A172 (cell line): Measurements from ENCODE around the gene MYO3A. TPM values are rescaled to one million over a fixed set of nuclear protein-coding genes. Genes with fewer than 3 reads are reported as not detected.

ENCODE experiments used
- DNase-seq: peaks from one replicate; pipeline ENCODE4 v3.0.0-alpha.2; 2015; ENCODE audit warnings: low spot score
- total RNA-seq: library from RNA; depleted of rRNA; stranded (reverse); fragments of >200 nt; shearing (Covaris generic); gene quantifications from 2 replicates; pipeline ENCODE4 v1.2.3, GENCODE V29; 2014

Gene MYO3A
- total RNA-seq, 1 experiment from 2014 or later: not detected

- DNase-seq: no peak
These were observed 280.0 kb downstream of the MYO3A start for GRCh38 chr10:26214004-26214403.

DNA sequence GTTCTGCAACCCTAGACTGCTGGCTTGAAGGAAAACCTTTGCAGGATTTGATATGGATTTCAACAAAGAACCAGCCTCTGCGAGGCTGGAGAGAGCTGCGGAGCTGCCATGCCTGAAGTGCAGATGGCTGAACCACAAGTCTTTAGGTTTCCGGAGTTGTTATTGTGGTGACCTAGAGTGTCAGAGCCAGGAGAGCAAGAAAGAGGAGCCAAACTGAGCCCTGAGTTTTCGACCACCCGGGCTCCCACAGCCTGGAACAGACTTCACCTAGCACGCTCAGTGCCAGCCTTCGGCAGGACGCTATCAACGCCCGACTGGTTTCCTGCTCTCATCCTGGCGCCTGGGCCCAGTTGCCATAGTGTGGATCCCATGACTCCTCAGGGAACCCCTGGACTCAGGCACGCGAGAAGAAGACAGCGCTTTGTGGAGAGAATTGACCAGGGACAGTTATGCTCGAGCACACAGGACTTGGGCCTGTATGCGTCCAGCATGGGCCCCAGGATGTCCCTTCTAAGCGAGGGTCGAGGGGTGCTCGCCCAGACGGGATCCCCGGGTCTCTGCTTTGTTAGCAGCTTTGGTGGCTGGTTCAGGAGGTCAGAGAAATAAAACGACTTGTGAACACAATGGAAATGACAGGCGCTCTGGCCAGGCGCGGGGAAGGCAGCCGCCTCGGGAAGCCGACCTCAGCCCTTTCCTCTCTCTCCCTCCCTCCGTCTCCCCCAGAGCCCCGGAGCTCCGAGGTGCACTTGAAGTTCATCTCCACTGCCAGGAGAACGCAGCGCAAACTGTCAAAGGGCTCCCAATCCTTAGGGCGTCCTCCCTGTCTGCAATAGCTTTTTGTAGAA, 280.7 kb downstream of the MYO3A start:
- DNase-seq: no peak

DNA sequence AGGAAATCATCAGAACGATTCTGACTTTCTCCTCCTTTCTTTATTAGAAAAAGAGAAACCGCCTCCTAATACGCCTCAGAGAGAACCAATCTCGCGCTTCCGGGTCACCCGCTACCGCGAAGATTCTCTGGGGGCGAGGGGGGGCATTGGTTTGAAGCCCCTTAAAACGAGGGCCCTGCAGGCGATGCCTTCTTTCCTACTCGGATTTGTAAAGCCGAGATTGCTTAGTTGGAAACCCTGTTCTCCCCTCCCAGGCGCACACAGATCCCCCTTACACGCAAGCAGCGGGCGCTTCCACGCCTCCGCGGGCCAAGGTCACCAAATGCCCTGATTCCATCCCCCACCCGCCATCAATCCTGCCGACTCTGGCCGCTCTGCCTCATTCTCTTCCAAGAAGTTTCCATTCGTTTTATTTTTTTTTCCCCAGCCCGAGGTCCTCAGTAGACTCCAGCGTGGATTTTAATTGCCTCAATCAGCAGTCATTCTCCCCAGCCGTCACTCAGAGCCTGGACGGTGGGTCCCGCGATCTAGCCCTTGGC, 281.4 kb downstream of the MYO3A start:
- no peak for DNase-seq

DNA sequence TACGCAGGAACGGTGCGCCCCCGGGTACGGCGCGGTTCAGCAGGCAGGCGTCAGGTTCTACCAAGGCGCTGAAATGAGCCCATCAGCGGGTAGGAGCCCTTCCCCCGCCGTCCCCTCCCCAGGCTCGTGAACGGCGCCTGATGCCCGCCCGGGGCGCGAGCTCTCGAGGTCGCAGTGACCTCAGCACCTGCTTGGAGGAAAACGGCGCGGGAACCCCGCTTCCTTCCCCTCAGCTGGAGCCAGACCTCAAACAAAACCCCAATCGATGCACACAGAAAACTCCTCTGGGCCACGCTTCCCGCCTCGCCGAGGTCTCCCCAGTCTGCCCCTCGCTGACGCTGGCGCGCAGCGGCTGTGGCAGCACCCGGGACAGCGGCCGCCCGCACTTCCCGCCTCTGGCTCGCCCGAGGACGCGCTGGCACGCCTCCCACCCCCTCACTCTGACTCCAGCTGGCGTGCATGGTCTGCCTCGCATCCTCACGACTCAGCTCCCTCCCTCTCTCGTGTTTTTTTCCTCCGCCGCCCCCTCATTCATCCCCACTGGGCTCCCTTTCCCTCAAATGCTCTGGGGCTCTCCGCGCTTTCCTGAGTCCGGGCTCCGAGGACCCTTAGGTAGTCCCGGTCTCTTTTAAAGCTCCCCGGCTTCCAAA, 282.0 kb downstream of the MYO3A start:
- DNase-seq: no peak

DNA sequence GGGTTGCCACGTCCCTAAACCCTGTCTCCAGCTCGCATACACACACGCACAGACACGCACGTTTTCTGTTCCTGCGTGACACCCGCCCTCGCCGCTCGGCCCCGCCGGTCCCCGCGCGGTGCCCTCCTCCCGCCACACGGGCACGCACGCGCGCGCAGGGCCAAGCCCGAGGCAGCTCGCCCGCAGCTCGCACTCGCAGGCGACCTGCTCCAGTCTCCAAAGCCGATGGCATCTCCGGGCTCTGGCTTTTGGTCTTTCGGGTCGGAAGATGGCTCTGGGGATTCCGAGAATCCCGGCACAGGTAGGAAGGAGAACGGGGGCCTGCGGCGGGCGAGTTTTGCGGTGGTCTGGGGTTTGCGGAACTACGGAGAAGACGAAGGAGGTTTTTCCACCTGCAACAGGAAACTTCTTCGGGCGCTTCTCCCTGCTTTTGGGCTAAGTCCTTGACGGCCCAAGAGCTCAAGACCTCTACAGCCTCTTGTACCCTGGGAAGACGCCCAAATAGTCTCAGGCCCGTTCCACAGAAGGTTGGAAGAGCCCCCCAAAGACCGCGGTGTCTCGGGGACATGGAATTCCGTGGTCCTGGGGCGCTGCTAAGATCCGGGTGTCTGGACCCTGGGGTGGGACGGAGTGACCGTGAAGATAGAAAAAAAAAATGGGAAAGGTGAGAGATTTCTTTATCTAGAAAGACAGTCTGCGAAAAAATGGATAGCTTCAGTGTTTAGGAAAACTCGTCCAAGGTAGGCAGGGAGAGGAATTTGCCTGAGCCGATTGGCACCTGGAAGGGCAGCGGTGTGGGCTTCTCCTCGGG, 282.8 kb downstream of the MYO3A start, which contains the start of gene GAD2:
TSS of gene GAD2 (plus strand) at position 190 of the 811 bp plus-strand sequence. CDS start at position 226, 36 bp downstream.
- no peak for DNase-seq

DNA sequence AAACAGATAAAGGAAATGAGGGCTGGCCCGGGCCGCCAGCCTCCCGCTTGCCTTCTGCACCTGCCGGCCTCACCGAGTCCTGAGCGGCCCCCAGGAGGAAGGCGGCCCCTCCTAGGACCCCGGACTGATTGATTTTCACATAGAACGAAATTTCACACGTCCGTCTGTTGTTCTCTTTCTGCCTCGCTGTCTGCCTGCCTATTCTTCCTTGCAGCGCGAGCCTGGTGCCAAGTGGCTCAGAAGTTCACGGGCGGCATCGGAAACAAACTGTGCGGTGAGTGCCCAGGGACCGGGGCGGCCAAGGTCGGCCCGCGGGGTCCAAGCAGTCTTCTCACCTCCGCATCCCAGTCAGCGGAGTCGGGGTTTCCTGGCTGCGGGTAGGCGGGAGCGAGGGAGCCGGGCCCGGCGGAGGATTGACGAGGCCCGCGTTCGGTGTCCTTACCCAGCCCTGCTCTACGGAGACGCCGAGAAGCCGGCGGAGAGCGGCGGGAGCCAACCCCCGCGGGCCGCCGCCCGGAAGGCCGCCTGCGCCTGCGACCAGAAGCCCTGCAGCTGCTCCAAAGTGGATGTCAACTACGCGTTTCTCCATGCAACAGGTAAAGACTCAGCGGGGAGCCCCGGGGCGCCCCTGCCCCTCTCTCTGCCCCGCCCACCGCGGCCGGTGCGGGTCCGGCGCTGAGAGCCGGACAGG, 283.5 kb downstream of the MYO3A start:
- no peak for DNase-seq

DNA sequence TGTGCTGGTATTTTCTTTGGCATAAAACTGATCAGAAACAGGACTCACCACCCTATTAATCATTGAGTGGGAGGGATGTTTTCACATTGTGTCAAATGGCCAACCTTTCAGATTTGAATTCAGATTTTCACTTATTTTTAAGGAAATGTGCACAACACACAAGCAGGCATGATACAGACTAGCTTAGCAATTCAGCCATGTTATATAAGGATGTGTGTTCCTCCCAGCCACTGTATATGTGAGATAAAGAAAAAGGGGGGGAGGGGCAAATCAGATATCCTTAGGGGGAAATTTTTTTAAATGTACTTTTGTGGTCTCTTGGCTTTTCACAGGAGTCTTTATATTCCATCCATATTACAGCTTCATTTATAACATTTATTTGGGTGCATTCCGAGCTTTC, 285.6 kb downstream of the MYO3A start:
- no peak for DNase-seq

DNA sequence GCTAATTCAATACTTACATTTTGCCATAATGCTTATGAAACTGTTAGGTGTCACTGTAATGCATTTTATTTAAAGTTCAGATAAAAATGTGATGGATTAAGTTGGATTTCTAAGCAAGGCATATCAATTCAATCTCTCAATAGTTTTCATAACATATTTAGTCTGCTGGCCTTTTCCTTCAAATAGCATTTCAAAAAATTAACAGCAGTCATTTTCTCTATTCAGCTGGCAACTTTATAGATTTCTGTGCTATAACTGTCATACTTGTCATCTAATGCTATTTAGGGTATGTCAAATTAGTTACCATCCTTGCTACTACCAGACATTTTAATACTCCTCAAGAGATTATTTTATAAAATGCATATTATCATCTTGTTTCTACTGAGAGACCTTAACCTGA, 286.9 kb downstream of the MYO3A start:
- DNase-seq: no peak

- DNase-seq: no peak
These were observed 287.5 kb downstream of the MYO3A start for GRCh38 chr10:26221541-26221940.

DNA sequence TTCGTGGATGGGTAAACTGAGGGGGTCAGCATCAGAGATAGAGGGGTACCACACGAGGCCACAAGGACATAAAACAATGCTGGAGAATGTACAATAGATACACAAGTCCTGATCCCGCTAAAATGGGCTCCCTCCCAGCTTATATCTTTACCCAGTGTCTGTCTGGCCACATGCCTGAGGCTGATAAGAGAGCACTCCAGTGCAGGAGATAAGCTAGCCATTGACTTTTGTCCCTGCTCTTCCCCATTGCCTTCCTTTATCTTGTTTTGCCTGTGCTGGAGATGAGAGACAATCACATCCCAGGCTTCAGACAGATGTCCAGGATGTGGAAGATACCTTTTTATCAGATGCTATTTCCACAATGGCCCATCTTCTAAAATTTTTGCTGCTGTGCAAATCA, 288.5 kb downstream of the MYO3A start:
- DNase-seq: no peak

- DNase-seq: no peak
These were observed 291.3 kb downstream of the MYO3A start for GRCh38 chr10:26225322-26225721.

GRCh38 chr10:26227786-26228185, 293.8 kb downstream of the MYO3A start:
- no peak for DNase-seq

GRCh38 chr10:26232174-26232573, 298.1 kb downstream of the MYO3A start:
- DNase-seq: no peak

DNA sequence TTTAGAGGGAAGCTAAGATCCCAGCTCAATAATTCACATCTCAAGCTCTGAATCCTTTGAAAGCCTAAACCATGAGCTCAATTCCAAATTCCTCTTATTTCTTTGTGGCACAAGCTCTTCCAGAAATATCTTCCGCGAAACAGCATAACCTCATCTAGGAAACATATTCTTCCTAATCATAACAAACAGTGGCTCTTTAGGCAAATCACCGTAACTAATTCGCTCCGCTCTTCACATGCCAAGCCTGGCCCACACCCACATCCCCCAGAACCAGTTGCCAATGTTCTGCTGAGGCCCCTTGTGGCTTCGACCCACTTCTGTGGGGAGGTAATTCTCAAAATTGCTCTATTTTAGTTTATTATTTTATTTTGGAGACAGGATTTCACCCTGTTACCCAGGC, 301.7 kb downstream of the MYO3A start:
- no peak for DNase-seq

- DNase-seq: no peak
These were observed 304.3 kb downstream of the MYO3A start for GRCh38 chr10:26238378-26238777.

GRCh38 chr10:26242706-26243350, 308.8 kb downstream of the MYO3A start:
- DNase-seq: no peak

GRCh38 chr10:26243351-26243720, 309.3 kb downstream of the MYO3A start:
- DNase-seq: no peak

DNA sequence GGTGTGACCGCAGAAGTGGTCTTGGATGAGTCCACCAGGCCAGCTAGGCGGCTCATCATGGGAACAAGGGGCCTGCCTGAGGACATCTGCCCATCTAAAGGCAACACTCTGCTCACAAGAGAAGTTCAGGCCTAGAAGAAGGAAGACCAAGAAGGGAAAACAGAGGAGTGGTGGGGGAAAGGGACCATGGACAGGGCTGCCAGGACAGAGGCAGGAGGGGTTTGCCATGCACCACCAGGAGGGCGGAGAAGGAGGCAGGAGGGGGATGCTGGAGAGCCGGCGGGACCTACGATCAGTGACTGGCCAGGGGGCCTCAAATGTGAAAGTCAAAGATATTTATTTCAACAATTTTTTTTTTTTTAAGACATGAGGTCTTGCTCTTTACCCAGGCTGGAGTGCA, 315.7 kb downstream of the MYO3A start:
- no peak for DNase-seq

DNA sequence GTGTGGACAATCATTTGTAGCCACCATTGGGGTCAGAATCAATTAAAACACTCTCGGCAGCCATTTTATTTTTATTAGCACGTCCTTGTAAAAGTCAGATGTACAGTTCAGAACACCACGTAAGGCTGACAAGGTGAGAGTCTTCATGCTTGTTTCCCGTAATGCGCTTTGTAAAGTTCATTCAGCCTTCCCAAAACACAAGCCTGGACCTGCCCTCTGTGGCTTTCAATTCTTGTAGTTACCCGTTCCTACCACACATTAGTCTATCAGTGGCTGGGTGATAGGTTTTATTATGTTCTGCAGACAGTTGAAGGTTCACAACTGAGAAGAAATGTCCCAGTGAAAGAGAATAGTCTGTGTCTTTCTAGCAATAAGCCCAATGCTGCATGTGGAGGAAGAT, 317.9 kb downstream of the MYO3A start:
- no peak for DNase-seq

GRCh38 chr10:26254616-26255015, 320.6 kb downstream of the MYO3A start:
- DNase-seq: no peak

- no peak for DNase-seq
These were observed 325.3 kb downstream of the MYO3A start for GRCh38 chr10:26259341-26259740.
